Activated naive CD4-positive, alpha-beta T cell treated with anti-CD3 and anti-CD28 coated beads, Interleukin-2, amount 10 ng/mL, durations not matched to agents 7 days and 5 days (primary cell): Measurements from ENCODE around the gene TNNI3K.

ENCODE experiments used
- CTCF ChIA-PET: fragments of 350-600 bp; sonication (Branson Sonifier 250); formaldehyde crosslinking; loops from one replicate; lab custom pipeline; 2021; ENCODE audit warnings: antibody characterized with exemption; lab: Charles Lee
- DNase-seq: peaks from one replicate; pipeline ENCODE4 v3.0.0-alpha.2; 2020
- H3K27ac Mint-ChIP-seq: one replicate; pipeline ENCODE4 v1.8.0; 2021; ENCODE audit warnings: mild to moderate bottlenecking, moderate library complexity, mixed read lengths
- H3K27me3 Mint-ChIP-seq: one replicate; pipeline ENCODE4 v1.8.0; 2021; ENCODE audit warnings: mild to moderate bottlenecking, mixed read lengths
- H3K36me3 Mint-ChIP-seq: one replicate; pipeline ENCODE4 v1.8.0; 2021; ENCODE audit warnings: mixed read lengths
- H3K4me1 Mint-ChIP-seq: one replicate; pipeline ENCODE4 v1.8.0; 2021; ENCODE audit warnings: mixed read lengths
- H3K4me3 Mint-ChIP-seq: one replicate; pipeline ENCODE4 v1.8.0; 2021; ENCODE audit warnings: mild to moderate bottlenecking, moderate library complexity, mixed read lengths
- H3K9me3 Mint-ChIP-seq: one replicate; pipeline ENCODE4 v1.8.0; 2021; ENCODE audit warnings: mixed read lengths

TNNI3K gene

DNA sequence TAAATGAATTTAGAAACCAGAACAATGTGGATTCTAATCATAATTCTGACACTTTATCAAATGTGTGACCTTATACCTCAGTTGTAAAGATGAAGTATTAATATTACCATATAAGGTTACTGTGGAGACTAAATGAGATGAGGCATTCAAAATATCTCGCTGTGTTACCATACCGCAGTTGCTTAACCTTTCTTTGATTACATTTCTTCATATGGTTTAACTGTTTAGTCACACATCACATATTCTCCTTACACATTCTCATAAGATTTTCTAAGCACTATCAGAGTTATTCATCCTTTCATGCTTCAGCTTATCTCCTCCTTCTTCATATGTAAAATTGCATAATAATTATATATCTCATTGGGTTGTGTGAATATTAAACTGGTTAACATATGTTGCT is 188.3 kb downstream of the TNNI3K start:
- no peak overlapping the region for H3K27ac Mint-ChIP-seq
- H3K4me3 Mint-ChIP-seq: no peak overlapping the region
- H3K27me3 Mint-ChIP-seq: no peaks in the 10 kb centered on the region
- H3K9me3 Mint-ChIP-seq: no peaks in the 10 kb centered on the region
- CTCF ChIA-PET: no interaction called here
- no peaks in the 10 kb centered on the region for H3K4me1 Mint-ChIP-seq
- DNase-seq: no peak
- no peaks in the 10 kb centered on the region for H3K36me3 Mint-ChIP-seq

DNA sequence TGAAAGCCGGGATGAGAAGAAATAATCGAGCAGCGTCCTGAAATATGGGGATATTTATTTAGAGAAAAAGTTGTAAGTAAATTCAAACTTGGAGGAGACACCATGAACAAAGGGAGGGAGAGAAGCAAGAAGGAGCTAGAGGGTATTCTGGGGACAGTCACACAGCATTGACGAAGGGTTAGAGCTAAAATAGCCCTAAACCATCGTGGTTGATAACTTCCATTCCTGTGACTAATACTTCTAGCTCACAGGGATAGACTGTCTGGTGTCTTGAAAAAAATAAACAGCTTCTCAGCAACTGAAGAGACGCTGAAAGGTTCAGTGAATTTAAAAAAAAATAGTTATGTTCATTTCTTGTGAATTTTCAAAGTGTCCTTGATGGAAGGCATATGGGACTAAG is 190.5 kb downstream of the TNNI3K start:
- H3K27ac Mint-ChIP-seq: no peak overlapping the region
- H3K36me3 Mint-ChIP-seq: no peaks in the 10 kb centered on the region
- H3K4me3 Mint-ChIP-seq: no peak overlapping the region
- CTCF ChIA-PET: no interaction called here
- H3K4me1 Mint-ChIP-seq: no peaks in the 10 kb centered on the region
- H3K27me3 Mint-ChIP-seq: no peaks in the 10 kb centered on the region
- no peak for DNase-seq
- H3K9me3 Mint-ChIP-seq: no peaks in the 10 kb centered on the region

DNA sequence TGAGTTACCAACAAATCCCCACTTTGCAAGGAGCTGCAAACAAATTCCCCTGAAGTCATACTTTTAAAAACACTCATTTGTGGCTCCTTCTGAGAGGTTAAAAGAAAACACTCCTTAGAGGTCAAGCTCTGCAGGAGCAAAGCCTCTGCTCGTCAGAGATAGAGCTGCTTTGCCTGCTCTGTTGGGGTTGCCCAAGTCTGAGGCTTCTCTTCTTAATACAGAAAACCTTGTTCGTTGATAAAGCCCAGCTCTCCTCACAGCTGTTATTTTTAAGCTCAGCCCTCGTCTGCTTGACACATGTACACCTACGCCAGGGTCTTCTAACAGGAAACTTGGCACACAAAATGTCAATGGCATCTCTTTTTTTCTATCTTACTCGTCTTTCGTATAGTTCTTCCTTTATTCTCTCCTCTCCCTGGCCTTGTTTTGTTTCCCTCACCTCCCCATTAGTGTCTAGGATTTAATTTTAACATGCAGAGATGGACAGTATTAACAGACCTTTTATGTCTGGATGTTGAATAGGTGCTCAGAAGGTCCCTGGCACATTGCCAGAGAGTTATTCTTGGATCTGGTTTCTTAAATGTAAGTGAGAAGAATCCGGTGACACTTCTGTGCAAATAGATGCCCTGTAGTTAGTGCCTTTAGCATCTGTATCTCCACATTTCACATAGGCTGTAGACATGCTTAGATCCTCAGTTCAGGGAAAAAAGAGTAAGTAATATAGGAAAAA is 191.2 kb downstream of the TNNI3K start:
- CTCF ChIA-PET: no interaction called here
- H3K4me3 Mint-ChIP-seq: no peak overlapping the region
- H3K27me3 Mint-ChIP-seq: no peaks in the 10 kb centered on the region
- no peak overlapping the region for H3K27ac Mint-ChIP-seq
- no peaks in the 10 kb centered on the region for H3K4me1 Mint-ChIP-seq
- DNase-seq: no peak
- no peaks in the 10 kb centered on the region for H3K9me3 Mint-ChIP-seq
- H3K36me3 Mint-ChIP-seq: no peaks in the 10 kb centered on the region

DNA sequence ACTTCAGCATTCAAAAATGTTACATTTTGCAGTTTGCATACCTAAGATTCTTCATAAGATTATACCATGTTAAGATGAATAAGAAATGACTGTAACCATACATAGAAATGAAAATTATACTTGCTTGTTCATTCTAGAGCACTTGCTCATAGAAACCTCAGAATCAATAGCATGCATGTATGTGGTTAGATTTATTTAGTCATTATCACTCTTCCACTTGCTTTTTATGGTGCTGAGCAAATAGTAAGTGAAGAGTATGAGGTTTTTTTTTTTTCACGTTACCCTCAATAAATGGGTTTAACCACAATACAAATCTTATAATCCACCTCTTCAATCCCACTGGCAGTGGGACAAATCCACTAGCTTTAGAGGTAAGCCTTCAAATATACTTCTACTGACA is 192.5 kb downstream of the TNNI3K start:
- H3K36me3 Mint-ChIP-seq: no peaks in the 10 kb centered on the region
- H3K27me3 Mint-ChIP-seq: no peaks in the 10 kb centered on the region
- no peaks in the 10 kb centered on the region for H3K9me3 Mint-ChIP-seq
- no peak for DNase-seq
- H3K4me1 Mint-ChIP-seq: no peaks in the 10 kb centered on the region
- no peak overlapping the region for H3K4me3 Mint-ChIP-seq
- CTCF ChIA-PET: no interaction called here
- H3K27ac Mint-ChIP-seq: no peak overlapping the region

DNA sequence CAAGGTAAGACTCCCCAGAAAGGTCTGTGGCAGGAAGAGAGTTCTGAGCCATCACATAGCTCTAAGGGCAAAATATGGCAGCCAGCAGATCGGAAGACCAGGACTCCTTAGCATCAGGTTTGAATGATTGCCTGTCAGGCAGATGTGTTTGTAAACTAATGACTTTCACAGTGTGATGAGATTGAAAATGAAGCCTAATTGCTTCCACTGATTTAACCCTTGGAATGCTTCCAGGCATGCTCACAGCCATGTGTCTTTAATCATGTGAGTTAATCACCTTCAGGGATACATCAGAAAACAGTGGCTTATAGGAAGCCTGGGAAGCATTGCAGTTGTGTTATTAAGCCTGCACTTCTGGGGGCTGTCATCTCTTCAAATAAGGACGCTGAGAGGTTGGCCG is 194.4 kb downstream of the TNNI3K start:
- CTCF ChIA-PET: no interaction called here
- H3K9me3 Mint-ChIP-seq: no peaks in the 10 kb centered on the region
- no peaks in the 10 kb centered on the region for H3K4me1 Mint-ChIP-seq
- H3K27ac Mint-ChIP-seq: no peak overlapping the region
- no peak for DNase-seq
- H3K27me3 Mint-ChIP-seq: no peaks in the 10 kb centered on the region
- no peak overlapping the region for H3K4me3 Mint-ChIP-seq
- H3K36me3 Mint-ChIP-seq: no peaks in the 10 kb centered on the region

DNA sequence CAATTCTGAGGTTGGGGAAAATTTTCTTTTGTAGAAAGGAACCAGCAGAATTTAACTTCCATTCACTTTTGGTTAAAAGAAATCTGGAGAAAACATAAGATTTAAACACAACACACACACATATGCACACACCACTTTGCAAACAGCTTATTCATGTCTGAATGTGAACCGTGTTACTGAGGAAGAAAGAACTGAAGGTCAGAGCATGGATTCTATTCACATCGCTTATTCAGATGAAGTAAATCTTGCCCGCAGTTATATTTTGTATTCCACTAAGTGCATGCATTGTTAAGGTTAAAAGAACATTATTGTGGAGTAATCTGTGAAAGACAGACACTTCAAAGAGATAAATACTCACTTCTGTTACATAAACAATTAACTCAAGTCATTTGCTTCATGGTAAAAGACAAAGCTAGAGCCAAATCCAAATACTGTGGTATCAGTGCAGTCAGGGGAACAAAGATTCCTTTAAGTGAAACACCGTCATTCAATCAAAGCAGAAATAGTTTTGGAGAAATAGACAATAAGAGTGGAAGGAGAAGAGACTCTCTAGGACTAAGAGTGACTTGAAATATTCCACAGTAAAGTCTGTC is 195.3 kb downstream of the TNNI3K start:
- no peaks in the 10 kb centered on the region for H3K36me3 Mint-ChIP-seq
- DNase-seq: no peak
- no peaks in the 10 kb centered on the region for H3K27me3 Mint-ChIP-seq
- CTCF ChIA-PET: no interaction called here
- no peaks in the 10 kb centered on the region for H3K4me1 Mint-ChIP-seq
- no peak overlapping the region for H3K27ac Mint-ChIP-seq
- H3K9me3 Mint-ChIP-seq: no peaks in the 10 kb centered on the region
- no peak overlapping the region for H3K4me3 Mint-ChIP-seq

DNA sequence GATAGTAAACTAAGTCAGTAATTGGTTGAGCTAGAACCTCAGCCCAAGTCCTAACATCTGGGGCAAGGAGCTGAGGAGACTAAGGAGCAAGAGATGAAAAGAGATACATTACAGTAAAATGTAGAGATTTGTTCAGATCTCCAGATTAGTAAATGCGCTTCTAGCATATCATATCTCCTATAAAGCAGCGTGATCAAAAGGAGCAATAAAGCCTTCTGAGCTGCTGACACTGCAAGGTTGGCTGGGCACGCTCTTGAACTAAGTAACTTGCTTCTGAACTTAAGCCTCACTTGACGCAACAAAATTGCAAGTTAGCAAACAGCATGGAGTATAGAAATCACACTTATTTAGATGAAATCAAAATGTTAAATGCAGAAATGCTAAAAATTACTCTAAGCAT is 196.3 kb downstream of the TNNI3K start:
- no peak overlapping the region for H3K27ac Mint-ChIP-seq
- no peaks in the 10 kb centered on the region for H3K9me3 Mint-ChIP-seq
- no peaks in the 10 kb centered on the region for H3K36me3 Mint-ChIP-seq
- H3K4me3 Mint-ChIP-seq: no peak overlapping the region
- DNase-seq: no peak
- no peaks in the 10 kb centered on the region for H3K27me3 Mint-ChIP-seq
- CTCF ChIA-PET: no interaction called here
- no peaks in the 10 kb centered on the region for H3K4me1 Mint-ChIP-seq

DNA sequence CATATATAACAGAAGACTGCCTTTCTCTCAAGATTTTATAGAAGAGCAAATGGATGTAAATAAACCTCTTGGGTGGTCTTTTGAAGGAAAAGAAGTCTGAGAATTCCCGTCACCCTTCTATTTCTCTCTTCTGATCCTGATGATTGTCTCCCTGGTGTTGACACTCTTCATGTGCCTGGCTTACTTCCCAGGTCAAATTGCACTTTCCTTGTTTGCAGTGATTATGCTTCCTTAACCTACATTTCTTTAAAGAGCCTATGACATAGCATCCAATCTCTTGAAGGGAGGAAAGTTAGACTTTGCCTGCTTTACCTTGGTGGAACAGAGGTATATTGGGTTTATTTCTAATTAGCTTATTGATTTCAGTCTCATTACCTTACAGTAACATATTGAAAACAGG is 197.1 kb downstream of the TNNI3K start:
- H3K4me3 Mint-ChIP-seq: no peak overlapping the region
- H3K27ac Mint-ChIP-seq: no peak overlapping the region
- no peaks in the 10 kb centered on the region for H3K4me1 Mint-ChIP-seq
- no peaks in the 10 kb centered on the region for H3K27me3 Mint-ChIP-seq
- H3K9me3 Mint-ChIP-seq: no peaks in the 10 kb centered on the region
- CTCF ChIA-PET: no interaction called here
- no peak for DNase-seq
- no peaks in the 10 kb centered on the region for H3K36me3 Mint-ChIP-seq

DNA sequence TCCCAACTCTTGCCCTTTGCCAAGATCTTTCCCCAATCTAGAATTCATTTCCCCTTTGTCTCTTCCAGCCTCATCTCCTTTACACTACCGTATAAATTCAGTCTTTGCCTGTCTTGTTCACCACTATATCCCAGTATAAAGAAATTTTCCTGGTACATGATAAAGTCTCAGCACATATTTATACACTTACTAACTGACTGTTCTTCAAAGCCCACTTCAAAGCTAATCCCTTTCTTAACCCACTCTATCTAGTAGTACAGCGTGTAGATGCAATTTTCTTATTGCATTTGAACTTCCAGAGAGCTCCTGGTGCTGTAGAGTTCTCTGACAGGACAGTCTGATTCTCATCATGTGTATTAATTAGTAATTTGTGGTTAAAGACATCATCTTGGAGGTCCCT is 199.1 kb downstream of the TNNI3K start:
- CTCF ChIA-PET: no interaction called here
- no peak for DNase-seq
- Mint-ChIP-seq H3K4me1 (no peaks in the 10 kb centered on the region), H3K27ac (no peak overlapping the region), H3K4me3 (no peak overlapping the region), H3K36me3 (no peaks in the 10 kb centered on the region), H3K27me3 (no peaks in the 10 kb centered on the region), H3K9me3 (no peaks in the 10 kb centered on the region)

DNA sequence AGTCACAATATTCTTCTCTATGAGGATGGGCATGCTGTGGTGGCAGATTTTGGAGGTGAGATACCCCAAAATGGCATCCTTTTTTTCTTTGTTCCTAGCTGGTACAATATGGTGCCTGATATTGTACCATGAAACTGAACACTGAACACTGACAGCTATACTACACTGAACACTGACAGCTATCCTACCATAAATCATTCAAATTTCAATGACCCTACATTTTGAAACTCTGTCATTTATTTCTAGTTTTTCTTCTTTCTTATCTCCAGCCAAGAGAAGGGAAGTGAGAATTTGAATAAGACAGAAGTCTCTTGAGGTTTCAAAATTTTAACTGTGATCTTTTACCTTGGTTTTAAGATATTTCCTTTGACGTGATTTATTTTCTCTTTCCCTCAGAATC is 200.9 kb downstream of the TNNI3K start:
- Mint-ChIP-seq H3K27me3 (no peaks in the 10 kb centered on the region), H3K4me3 (no peak overlapping the region), H3K36me3 (no peaks in the 10 kb centered on the region), H3K27ac (no peak overlapping the region), H3K4me1 (no peaks in the 10 kb centered on the region), H3K9me3 (no peaks in the 10 kb centered on the region)
- CTCF ChIA-PET: no interaction called here
- DNase-seq: no peak

DNA sequence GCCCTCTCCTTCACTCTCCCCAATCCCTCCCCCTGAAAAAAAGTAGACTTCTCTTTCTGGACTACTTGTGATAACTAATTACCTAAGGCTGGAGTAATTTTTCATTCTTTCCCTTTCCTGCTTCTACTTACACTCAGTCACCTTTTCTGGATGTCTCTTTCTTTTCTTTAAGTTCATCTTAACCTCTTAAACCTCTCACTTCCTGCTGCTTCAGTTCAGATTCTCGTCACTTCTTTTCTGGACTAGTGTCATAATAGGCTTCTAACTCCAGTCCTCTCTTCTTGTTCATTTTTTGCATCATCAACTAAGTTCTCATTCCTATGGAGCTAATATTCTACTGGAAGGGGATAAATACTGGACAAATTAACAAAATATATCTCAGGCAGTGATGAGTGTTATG is 201.8 kb downstream of the TNNI3K start:
- no peaks in the 10 kb centered on the region for H3K9me3 Mint-ChIP-seq
- H3K27ac Mint-ChIP-seq: no peak overlapping the region
- H3K36me3 Mint-ChIP-seq: no peaks in the 10 kb centered on the region
- no peak overlapping the region for H3K4me3 Mint-ChIP-seq
- CTCF ChIA-PET: no interaction called here
- no peak for DNase-seq
- no peaks in the 10 kb centered on the region for H3K27me3 Mint-ChIP-seq
- no peaks in the 10 kb centered on the region for H3K4me1 Mint-ChIP-seq

DNA sequence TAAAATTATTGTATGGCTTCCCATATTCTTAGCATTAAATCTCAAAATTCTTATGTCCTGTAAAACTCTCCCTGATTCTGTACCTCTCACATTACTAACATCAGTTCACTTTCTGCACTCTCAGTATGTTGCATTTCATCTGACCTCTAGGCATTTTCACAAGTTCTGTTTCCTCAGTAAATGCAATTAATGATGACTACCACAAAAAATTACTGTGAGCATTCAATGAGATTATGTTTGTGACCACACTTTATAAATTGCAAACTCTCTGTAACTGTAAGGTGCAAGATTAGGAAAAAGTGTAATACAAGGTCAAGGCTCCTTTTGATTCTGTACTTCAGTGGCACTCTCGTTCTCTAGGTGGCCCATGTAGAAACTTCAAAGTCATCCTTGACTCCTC is 216.8 kb downstream of the TNNI3K start:
- H3K4me1 Mint-ChIP-seq: no peaks in the 10 kb centered on the region
- no peak overlapping the region for H3K4me3 Mint-ChIP-seq
- no peaks in the 10 kb centered on the region for H3K27me3 Mint-ChIP-seq
- no peaks in the 10 kb centered on the region for H3K36me3 Mint-ChIP-seq
- H3K9me3 Mint-ChIP-seq: peaks cover 3% of the 10 kb centered on the region
- no peak overlapping the region for H3K27ac Mint-ChIP-seq
- DNase-seq: no peak
- CTCF ChIA-PET: no interaction called here

DNA sequence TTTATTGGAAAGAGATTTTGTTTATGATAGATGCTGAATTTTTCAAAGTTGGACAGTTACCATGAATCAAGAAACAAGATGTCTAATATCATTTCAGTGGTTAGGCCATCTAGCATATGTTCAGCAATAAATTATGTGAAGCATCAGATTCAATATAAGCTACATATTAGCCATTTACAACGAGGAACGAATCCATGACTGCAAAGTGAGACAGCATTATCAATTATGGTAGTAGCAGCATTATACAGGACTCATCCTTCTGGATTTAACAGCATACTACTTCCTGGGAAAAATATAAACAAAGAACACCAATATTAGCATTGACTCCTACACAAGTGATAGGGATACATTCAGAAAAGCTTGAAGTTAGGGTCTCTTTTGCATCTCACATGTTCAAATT is 218.1 kb downstream of the TNNI3K start:
- CTCF ChIA-PET: no interaction called here
- no peaks in the 10 kb centered on the region for H3K36me3 Mint-ChIP-seq
- no peaks in the 10 kb centered on the region for H3K4me1 Mint-ChIP-seq
- H3K9me3 Mint-ChIP-seq: peaks cover 3% of the 10 kb centered on the region
- no peak overlapping the region for H3K4me3 Mint-ChIP-seq
- no peaks in the 10 kb centered on the region for H3K27me3 Mint-ChIP-seq
- no peak for DNase-seq
- no peak overlapping the region for H3K27ac Mint-ChIP-seq

DNA sequence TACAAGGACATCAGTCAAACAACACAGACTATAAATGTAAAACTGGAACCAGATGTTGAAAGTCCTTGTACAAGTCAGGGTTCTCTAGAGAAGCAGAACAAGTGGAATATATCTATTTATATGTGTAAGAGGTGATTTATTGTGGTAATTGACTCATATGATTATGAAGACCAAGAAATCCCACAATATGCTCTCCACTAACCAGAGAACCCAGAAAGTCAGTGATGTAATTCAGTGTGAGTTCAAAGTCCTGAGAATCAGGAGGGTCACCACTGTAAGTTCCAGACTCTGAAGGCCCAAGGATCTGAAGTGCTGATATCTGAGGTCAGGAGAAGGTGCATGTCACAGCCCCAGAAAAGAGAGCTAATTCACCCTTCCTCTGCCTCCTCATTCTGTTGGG is 220.2 kb downstream of the TNNI3K start:
- Mint-ChIP-seq H3K27me3 (no peaks in the 10 kb centered on the region), H3K36me3 (no peaks in the 10 kb centered on the region)

DNA sequence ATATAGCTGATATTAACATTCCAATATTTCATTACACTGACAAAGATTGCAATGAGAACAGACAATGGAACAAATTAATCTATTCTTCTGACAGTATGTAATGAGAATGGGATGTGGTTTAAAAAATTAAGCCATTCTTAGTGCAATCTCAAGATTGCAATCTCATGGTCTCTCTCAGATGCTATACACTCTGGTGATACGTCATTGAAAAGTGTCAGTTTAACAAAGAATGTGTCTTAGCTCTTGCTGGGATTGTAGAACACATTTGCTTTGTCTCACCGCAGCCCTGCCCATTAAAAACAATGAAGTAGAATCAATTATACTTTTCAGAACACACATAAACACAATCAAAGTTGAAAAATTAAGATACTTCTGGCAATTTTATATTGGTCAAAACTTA is 222.1 kb downstream of the TNNI3K start:
- Mint-ChIP-seq H3K36me3 (no peaks in the 10 kb centered on the region), H3K9me3 (no peaks in the 10 kb centered on the region), H3K27ac (no peak overlapping the region), H3K4me3 (no peak overlapping the region), H3K4me1 (no peaks in the 10 kb centered on the region), H3K27me3 (no peaks in the 10 kb centered on the region)
- CTCF ChIA-PET: no interaction called here
- no peak for DNase-seq

More for the DNA sequence above, 220.2 kb downstream of the TNNI3K start:
- H3K4me1 Mint-ChIP-seq: no peaks in the 10 kb centered on the region
- CTCF ChIA-PET: no interaction called here
- H3K4me3 Mint-ChIP-seq: no peak overlapping the region
- peaks cover 2% of the 10 kb centered on the region for H3K9me3 Mint-ChIP-seq
- DNase-seq: no peak
- no peak overlapping the region for H3K27ac Mint-ChIP-seq
